IPS-NIHi11 (cell line): ENCODE measurements around the gene COL4A3.
A peak's percentile ranks its signal among the peaks of the same experiment; 100 is the strongest.

Experiments used
- DNase-seq: peaks from one replicate; pipeline ENCODE4 v3.0.0; 2012; ENCODE audit warnings: mixed read lengths, low spot score

COL4A3 gene

GRCh38 chr2:227340106-227340505 is 175.7 kb downstream of the COL4A3 start:
- no peak for DNase-seq

- DNase-seq: no peak
These were observed 177.1 kb downstream of the COL4A3 start for GRCh38 chr2:227341553-227341952.

GRCh38 chr2:227344231-227344630 is 179.8 kb downstream of the COL4A3 start:
- DNase-seq: no peak

- DNase-seq: peak; percentile 7
These were observed 182.7 kb downstream of the COL4A3 start for GRCh38 chr2:227347117-227347516.

GRCh38 chr2:227348324-227348723 is 183.9 kb downstream of the COL4A3 start:
- no peak for DNase-seq

GRCh38 chr2:227349989-227350612 is 185.7 kb downstream of the COL4A3 start:
- DNase-seq: no peak

GRCh38 chr2:227351639-227352038 is 187.2 kb downstream of the COL4A3 start:
- no peak for DNase-seq

- DNase-seq: no peak
These were observed 195.9 kb downstream of the COL4A3 start for GRCh38 chr2:227360351-227360750.

GRCh38 chr2:227363756-227364155 is 199.3 kb downstream of the COL4A3 start:
- no peak for DNase-seq
